HEK293 (cell line): ENCODE measurements around the gene VPS54.

ENCODE experiments used
- CTCF ChIA-PET: fragments of 350-600 bp; formaldehyde crosslinking; extraction: SDS; loops from one replicate; lab custom pipeline; 2021; ENCODE audit warnings: antibody characterized with exemption; lab: Yijun Ruan, JAX
- POLR2A ChIA-PET: fragments of 300-600 bp; formaldehyde crosslinking; extraction: SDS; loops from one replicate; lab custom pipeline; 2020; ENCODE audit warnings: antibody characterized with exemption, inconsistent platforms; lab: Yijun Ruan, JAX
- H3K27ac ChIP-seq: fragments of 200-500 bp; sonication (Bioruptor generic); 2 replicates; pipeline ENCODE4 v1.5.1; 2014; ENCODE audit warnings: low read depth, low read length, control low read depth, inconsistent platforms; ENCODE audit errors: extremely low read depth
- H3K36me3 ChIP-seq, 2 experiments: fragments of 200-500 bp in 1 of 2; sonication (Bioruptor generic) in 1 of 2; 1 replicate in 1 of 2; 2 replicates in 1 of 2; pipeline ENCODE4 v1.5.1; 2014 to 2017; ENCODE audit warnings: inconsistent platforms in 2 of 2, low read length in 2 of 2; ENCODE audit not compliant: control insufficient read depth in 2 of 2, insufficient read depth in 1 of 2
- H3K4me1 ChIP-seq: fragments of 200-500 bp; sonication (Bioruptor generic); 2 replicates; pipeline ENCODE4 v1.5.1; 2014; ENCODE audit warnings: mild to moderate bottlenecking, low read length, inconsistent platforms; ENCODE audit not compliant: control insufficient read depth, insufficient read depth
- H3K4me3 ChIP-seq: 2 replicates; pipeline ENCODE4 v1.5.1; 2011; ENCODE audit warnings: low read depth, mild to moderate bottlenecking, control low read depth, low read length, moderate library complexity
- H3K9me3 ChIP-seq: fragments of 200-500 bp; sonication (Bioruptor generic); 2 replicates; pipeline ENCODE4 v1.5.1; 2014; ENCODE audit warnings: low read depth, low read length, inconsistent platforms; ENCODE audit not compliant: control insufficient read depth, insufficient read depth
- GLI4 ChIP-seq: fragments of 450-650 bp; formaldehyde crosslinking; IDR thresholded peaks from 2 replicates; pipeline ENCODE4 v1.5.1; 2016; ENCODE audit warnings: missing biosample characterization, missing genetic modification characterization
- OSR2 ChIP-seq: fragments of 450-650 bp; formaldehyde crosslinking; IDR thresholded peaks from 2 replicates; pipeline ENCODE4 v1.5.1; 2016; ENCODE audit warnings: missing biosample characterization, missing genetic modification characterization
- SP3 ChIP-seq: fragments of 450-650 bp; formaldehyde crosslinking; IDR thresholded peaks from 2 replicates; pipeline ENCODE4 v1.5.1; 2016; ENCODE audit warnings: missing biosample characterization, missing genetic modification characterization
- ZEB2 ChIP-seq: fragments of 450-650 bp; formaldehyde crosslinking; IDR thresholded peaks from 2 replicates; pipeline ENCODE4 v1.5.1; 2016; ENCODE audit warnings: missing biosample characterization, missing genetic modification characterization
- ZNF169 ChIP-seq: fragments of 450-650 bp; formaldehyde crosslinking; IDR thresholded peaks from 2 replicates; pipeline ENCODE4 v1.5.1; 2016; ENCODE audit warnings: missing biosample characterization, missing genetic modification characterization
- ZNF18 ChIP-seq: fragments of 450-650 bp; formaldehyde crosslinking; IDR thresholded peaks from 2 replicates; pipeline ENCODE4 v1.5.1; 2016; ENCODE audit warnings: missing biosample characterization, missing genetic modification characterization
- ZNF223 ChIP-seq: fragments of 450-650 bp; formaldehyde crosslinking; IDR thresholded peaks from 2 replicates; pipeline ENCODE4 v1.5.1; 2016; ENCODE audit warnings: missing biosample characterization, missing genetic modification characterization
- ZNF248 ChIP-seq: fragments of 450-650 bp; formaldehyde crosslinking; IDR thresholded peaks from 2 replicates; pipeline ENCODE4 v1.5.1; 2017; ENCODE audit warnings: missing biosample characterization, missing genetic modification characterization
- ZNF292 ChIP-seq: fragments of 450-650 bp; formaldehyde crosslinking; IDR thresholded peaks from 2 replicates; pipeline ENCODE4 v1.5.1; 2016; ENCODE audit warnings: low read depth, missing biosample characterization, missing genetic modification characterization, borderline replicate concordance
- ZNF398 ChIP-seq: fragments of 450-650 bp; formaldehyde crosslinking; IDR thresholded peaks from 2 replicates; pipeline ENCODE4 v1.5.1; 2017; ENCODE audit warnings: missing biosample characterization, missing genetic modification characterization
- ZNF501 ChIP-seq: fragments of 450-650 bp; formaldehyde crosslinking; IDR thresholded peaks from 2 replicates; pipeline ENCODE4 v1.5.1; 2016; ENCODE audit warnings: missing biosample characterization, missing genetic modification characterization
- ZNF510 ChIP-seq: fragments of 450-650 bp; formaldehyde crosslinking; IDR thresholded peaks from 2 replicates; pipeline ENCODE4 v1.5.1; 2018; ENCODE audit warnings: mild to moderate bottlenecking, missing genetic modification characterization, missing biosample characterization; ENCODE audit not compliant: insufficient replicate concordance
- ZNF548 ChIP-seq: fragments of 450-650 bp; formaldehyde crosslinking; IDR thresholded peaks from 2 replicates; pipeline ENCODE4 v1.5.1; 2016; ENCODE audit warnings: missing biosample characterization, missing genetic modification characterization
- ZNF560 ChIP-seq: fragments of 450-650 bp; formaldehyde crosslinking; IDR thresholded peaks from 2 replicates; pipeline ENCODE4 v1.5.1; 2017; ENCODE audit warnings: missing biosample characterization, missing genetic modification characterization, borderline replicate concordance
- ZNF580 ChIP-seq: fragments of 450-650 bp; formaldehyde crosslinking; IDR thresholded peaks from 2 replicates; pipeline ENCODE4 v1.5.1; 2016; ENCODE audit warnings: missing biosample characterization, missing genetic modification characterization
- ZNF768 ChIP-seq: fragments of 450-650 bp; formaldehyde crosslinking; IDR thresholded peaks from 2 replicates; pipeline ENCODE4 v1.5.1; 2018; ENCODE audit warnings: missing biosample characterization, mild to moderate bottlenecking, missing genetic modification characterization
- ZNF837 ChIP-seq: fragments of 450-650 bp; formaldehyde crosslinking; IDR thresholded peaks from 2 replicates; pipeline ENCODE4 v1.5.1; 2016; ENCODE audit warnings: missing biosample characterization, missing genetic modification characterization
- ZSCAN23 ChIP-seq: fragments of 450-650 bp; formaldehyde crosslinking; IDR thresholded peaks from 2 replicates; pipeline ENCODE4 v1.5.1; 2016; ENCODE audit warnings: missing biosample characterization, missing genetic modification characterization
- ZXDB ChIP-seq: fragments of 450-650 bp; formaldehyde crosslinking; IDR thresholded peaks from 2 replicates; pipeline ENCODE4 v1.5.1; 2016; ENCODE audit warnings: missing biosample characterization, missing genetic modification characterization
- TF ChIP-seq, protein P1 (sequence below): fragments of 450-650 bp; formaldehyde crosslinking; IDR thresholded peaks from 2 replicates; pipeline ENCODE4 v1.5.1; 2017; ENCODE audit warnings: missing biosample characterization, missing genetic modification characterization
- TF ChIP-seq, protein P2 (sequence below): fragments of 450-650 bp; formaldehyde crosslinking; IDR thresholded peaks from 2 replicates; pipeline ENCODE4 v1.5.1; 2016; ENCODE audit warnings: missing biosample characterization, missing genetic modification characterization
- TF ChIP-seq, protein P3 (sequence below): fragments of 450-650 bp; formaldehyde crosslinking; IDR thresholded peaks from 2 replicates; pipeline ENCODE4 v1.5.1; 2016; ENCODE audit warnings: missing biosample characterization, missing genetic modification characterization

VPS54 gene

DNA sequence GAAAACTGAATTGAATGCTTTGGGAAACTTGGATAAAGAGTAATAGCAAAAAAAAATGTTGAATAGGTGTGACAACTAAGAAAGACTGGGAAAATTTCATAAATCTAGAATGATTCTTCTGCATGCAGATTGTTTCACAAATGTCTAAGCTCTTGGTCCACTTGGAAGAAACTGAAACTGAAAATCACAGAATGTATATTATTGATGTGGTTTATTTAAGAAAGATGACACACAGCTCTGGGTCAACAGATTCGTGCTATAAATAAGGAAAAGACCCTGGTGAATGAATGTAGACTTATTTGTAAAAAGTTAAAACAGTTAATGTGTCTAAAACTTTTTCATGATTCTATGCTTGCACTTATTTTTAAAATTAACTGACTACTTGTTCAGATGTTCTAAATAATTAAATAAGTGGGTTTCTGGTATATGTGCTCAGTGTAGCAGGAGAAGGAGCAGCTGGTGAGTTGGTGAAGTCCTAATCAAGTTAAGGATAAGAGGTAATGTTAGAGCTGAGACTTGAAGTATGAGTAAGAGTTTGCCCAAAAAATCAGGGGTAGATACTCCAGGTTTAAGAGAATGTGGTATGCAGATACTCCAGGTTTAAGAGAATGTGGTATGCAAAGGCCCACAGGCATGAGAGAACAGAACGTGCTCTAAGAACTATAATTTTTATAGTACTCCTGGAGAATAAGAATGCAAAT is 153.1 kb downstream of the VPS54 start:
- ChIA-PET POLR2A (interaction anchor here (1.1 kb wide), 1 partner anchor 21 kb away, joined by 3 read pairs; no protein-coding TSS in a partner anchor), CTCF (interaction anchor here (0.9 to 4.0 kb wide), 2 partner anchors 9 to 167 kb away, joined by 3 to 15 read pairs; no protein-coding TSS in a partner anchor)
- Histone ChIP-seq H3K9me3 (no peaks in the 10 kb centered on the region), H3K36me3 (peaks cover 9 to 27% of the 10 kb centered on the region in 2 experiments; a peak in 2 of 3 replicates), H3K27ac (no peak overlapping the region), H3K4me3 (no peak overlapping the region), H3K4me1 (no peaks in the 10 kb centered on the region)
- TF ChIP-seq ZNF248 (tag by site-specific recombination) (no peak), ZSCAN23 (tag by site-specific recombination) (no peak), ZNF501 (tag by site-specific recombination) (no peak), GLI4 (tag by site-specific recombination) (no peak), ZNF548 (tag by site-specific recombination) (no peak), ZNF768 (tag by site-specific recombination) (no peak), ZNF510 (tag by site-specific recombination) (no peak), ZNF560 (no peak)
- TF ChIP-seq, protein P1, sequence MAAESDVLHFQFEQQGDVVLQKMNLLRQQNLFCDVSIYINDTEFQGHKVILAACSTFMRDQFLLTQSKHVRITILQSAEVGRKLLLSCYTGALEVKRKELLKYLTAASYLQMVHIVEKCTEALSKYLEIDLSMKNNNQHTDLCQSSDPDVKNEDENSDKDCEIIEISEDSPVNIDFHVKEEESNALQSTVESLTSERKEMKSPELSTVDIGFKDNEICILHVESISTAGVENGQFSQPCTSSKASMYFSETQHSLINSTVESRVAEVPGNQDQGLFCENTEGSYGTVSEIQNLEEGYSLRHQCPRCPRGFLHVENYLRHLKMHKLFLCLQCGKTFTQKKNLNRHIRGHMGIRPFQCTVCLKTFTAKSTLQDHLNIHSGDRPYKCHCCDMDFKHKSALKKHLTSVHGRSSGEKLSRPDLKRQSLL (tag by site-specific recombination) = no peak

DNA sequence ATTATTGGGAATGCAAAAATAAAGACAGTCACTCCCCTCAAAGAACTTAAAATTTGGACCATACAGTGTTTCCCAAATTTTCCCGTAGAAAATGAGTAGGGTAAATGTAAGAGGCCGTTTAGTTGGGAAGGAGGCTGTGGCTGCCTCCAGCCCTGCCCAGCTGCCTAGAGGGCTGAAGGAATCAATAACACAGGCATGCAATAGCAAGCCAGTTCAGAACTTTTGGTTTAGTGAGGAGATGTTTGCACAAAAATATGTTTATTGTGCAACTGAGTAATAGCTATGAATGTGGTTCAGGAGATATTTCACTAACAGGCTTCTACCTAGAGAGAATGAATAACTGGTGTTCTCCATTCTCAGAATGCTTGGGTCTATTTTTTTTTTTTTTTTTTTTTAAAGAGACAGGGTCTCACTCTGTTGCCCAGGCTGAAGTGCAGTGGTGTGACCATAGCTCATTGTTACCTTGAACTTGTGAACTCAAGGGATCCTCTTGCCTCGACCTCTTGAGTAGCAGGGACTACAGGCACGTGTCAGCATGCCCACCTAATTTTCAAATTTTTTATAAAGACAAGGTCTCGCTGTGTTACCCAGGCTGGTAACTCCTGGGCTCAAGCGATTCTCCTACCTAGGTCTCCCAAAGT is 153.9 kb downstream of the VPS54 start:
- CTCF ChIA-PET = interaction anchor here (1.3 to 4.0 kb wide), 2 partner anchors 12 to 166 kb away, joined by 3 to 15 read pairs; no protein-coding TSS in a partner anchor
- H3K36me3 ChIP-seq = peaks cover 12 to 27% of the 10 kb centered on the region in 2 experiments; a peak in 2 of 3 replicates
- H3K27ac ChIP-seq = no peak overlapping the region
- POLR2A ChIA-PET = interaction anchor here (1.1 kb wide), 1 partner anchor 20 kb away, joined by 3 read pairs; no protein-coding TSS in a partner anchor
- TF ChIP-seq, protein P2, sequence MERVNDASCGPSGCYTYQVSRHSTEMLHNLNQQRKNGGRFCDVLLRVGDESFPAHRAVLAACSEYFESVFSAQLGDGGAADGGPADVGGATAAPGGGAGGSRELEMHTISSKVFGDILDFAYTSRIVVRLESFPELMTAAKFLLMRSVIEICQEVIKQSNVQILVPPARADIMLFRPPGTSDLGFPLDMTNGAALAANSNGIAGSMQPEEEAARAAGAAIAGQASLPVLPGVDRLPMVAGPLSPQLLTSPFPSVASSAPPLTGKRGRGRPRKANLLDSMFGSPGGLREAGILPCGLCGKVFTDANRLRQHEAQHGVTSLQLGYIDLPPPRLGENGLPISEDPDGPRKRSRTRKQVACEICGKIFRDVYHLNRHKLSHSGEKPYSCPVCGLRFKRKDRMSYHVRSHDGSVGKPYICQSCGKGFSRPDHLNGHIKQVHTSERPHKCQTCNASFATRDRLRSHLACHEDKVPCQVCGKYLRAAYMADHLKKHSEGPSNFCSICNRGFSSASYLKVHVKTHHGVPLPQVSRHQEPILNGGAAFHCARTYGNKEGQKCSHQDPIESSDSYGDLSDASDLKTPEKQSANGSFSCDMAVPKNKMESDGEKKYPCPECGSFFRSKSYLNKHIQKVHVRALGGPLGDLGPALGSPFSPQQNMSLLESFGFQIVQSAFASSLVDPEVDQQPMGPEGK = no peak
- TF ChIP-seq ZNF580 (tag by site-specific recombination) = no peak
- no peak for TF ChIP-seq ZXDB
- TF ChIP-seq, all 188 proteins: peak for 0
- H3K9me3 ChIP-seq = no peaks in the 10 kb centered on the region
- no peak overlapping the region for H3K4me3 ChIP-seq
- no peaks in the 10 kb centered on the region for H3K4me1 ChIP-seq

DNA sequence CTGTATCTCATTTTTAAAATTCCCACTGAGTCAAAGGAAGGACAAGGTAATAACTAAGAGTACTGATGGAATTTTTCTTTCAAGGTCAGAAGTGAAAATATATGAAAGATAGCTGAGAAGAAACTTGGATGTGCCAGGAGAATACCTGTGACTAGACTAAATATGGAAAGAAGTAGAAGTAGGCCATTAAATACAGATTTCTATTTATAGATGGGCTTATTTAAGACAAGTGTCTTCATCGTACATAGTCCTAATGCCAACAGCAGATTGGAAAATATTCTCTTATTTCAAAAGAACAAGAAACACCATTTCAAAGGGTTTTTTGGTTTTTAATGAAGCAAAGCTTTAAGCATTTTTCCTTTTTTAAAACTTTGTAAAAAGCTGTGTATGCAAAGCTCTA is 155.5 kb downstream of the VPS54 start:
- Histone ChIP-seq H3K27ac (no peak overlapping the region), H3K36me3 (peaks cover 13 to 36% of the 10 kb centered on the region in 2 experiments; a peak in 2 of 3 replicates), H3K4me1 (no peaks in the 10 kb centered on the region), H3K4me3 (no peak overlapping the region), H3K9me3 (no peaks in the 10 kb centered on the region)
- CTCF ChIA-PET = interaction anchor here (1.0 to 4.0 kb wide), 2 partner anchors 9 to 165 kb away, joined by 3 to 15 read pairs; no protein-coding TSS in a partner anchor
- POLR2A ChIA-PET = no interaction called here
- TF ChIP-seq, protein P3, sequence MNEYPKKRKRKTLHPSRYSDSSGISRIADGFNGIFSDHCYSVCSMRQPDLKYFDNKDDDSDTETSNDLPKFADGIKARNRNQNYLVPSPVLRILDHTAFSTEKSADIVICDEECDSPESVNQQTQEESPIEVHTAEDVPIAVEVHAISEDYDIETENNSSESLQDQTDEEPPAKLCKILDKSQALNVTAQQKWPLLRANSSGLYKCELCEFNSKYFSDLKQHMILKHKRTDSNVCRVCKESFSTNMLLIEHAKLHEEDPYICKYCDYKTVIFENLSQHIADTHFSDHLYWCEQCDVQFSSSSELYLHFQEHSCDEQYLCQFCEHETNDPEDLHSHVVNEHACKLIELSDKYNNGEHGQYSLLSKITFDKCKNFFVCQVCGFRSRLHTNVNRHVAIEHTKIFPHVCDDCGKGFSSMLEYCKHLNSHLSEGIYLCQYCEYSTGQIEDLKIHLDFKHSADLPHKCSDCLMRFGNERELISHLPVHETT (tag by site-specific recombination) = no peak
- TF ChIP-seq ZEB2 (tag by site-specific recombination) (no peak), ZNF223 (tag by site-specific recombination) (no peak), OSR2 (tag by site-specific recombination) (no peak), ZNF169 (tag by site-specific recombination) (no peak), ZNF292 (no peak), ZNF398 (tag by site-specific recombination) (no peak), ZNF837 (tag by site-specific recombination) (no peak), ZNF18 (tag by site-specific recombination) (no peak), SP3 (tag by site-specific recombination) (no peak)
